GM23338 (cell line): ENCODE results near the gene TSR3. TPM values are rescaled to one million over a fixed set of nuclear protein-coding genes. Genes with fewer than 3 reads are reported as not detected.

ENCODE experiments used
- ATAC-seq: fragments of 200-7000 bp; cut with Tn5 transposase; 3 replicates; pipeline ENCODE4 v1.9.1; 2020
- DNase-seq: peaks from one replicate; pipeline ENCODE4 v3.0.0-alpha.2; 2015; ENCODE audit warnings: low spot score
- H2AFZ ChIP-seq: fragments of 200-600 bp; sonication (generic); 2 replicates; pipeline ENCODE4 v1.8.0; 2016; ENCODE audit warnings: antibody characterized with exemption, mild to moderate bottlenecking, moderate library complexity
- H3F3A ChIP-seq: fragments of 200-600 bp; sonication (generic); replicated peaks from 2 replicates; pipeline ENCODE4 v1.8.0; 2017; ENCODE audit warnings: antibody characterized with exemption, mixed run types, low read depth
- H3K27ac ChIP-seq: fragments of 200-600 bp; sonication (generic); 2 replicates; pipeline ENCODE4 v1.6.1; 2016; ENCODE audit warnings: low read depth
- H3K27me3 ChIP-seq: fragments of 200-600 bp; sonication (generic); 2 replicates; pipeline ENCODE4 v1.8.0; 2016; ENCODE audit warnings: mild to moderate bottlenecking, mixed run types, moderate library complexity; ENCODE audit not compliant: insufficient read depth
- H3K36me3 ChIP-seq: fragments of 200-600 bp; sonication (generic); 2 replicates; pipeline ENCODE4 v1.8.0; 2016; ENCODE audit warnings: mild to moderate bottlenecking; ENCODE audit not compliant: insufficient read depth
- H3K4me1 ChIP-seq: fragments of 200-600 bp; sonication (generic); 2 replicates; pipeline ENCODE4 v1.8.0; 2016; ENCODE audit warnings: mild to moderate bottlenecking, moderate library complexity; ENCODE audit not compliant: insufficient read depth
- H3K4me2 ChIP-seq: fragments of 200-600 bp; sonication (generic); 2 replicates; pipeline ENCODE4 v1.7.1; 2017; ENCODE audit warnings: mixed run types
- H3K4me3 ChIP-seq: fragments of 200-600 bp; sonication (generic); 2 replicates; pipeline ENCODE4 v1.6.1; 2016; ENCODE audit warnings: mixed run types
- H3K79me2 ChIP-seq: fragments of 200-600 bp; sonication (generic); replicated peaks from 2 replicates; pipeline ENCODE4 v1.8.0; 2017; ENCODE audit warnings: mild to moderate bottlenecking; ENCODE audit not compliant: insufficient read depth
- H3K9me2 ChIP-seq: fragments of 200-600 bp; sonication (generic); 2 replicates; pipeline ENCODE4 v1.8.0; 2017; ENCODE audit not compliant: insufficient read depth
- H4K20me1 ChIP-seq: fragments of 200-600 bp; sonication (generic); replicated peaks from 2 replicates; pipeline ENCODE4 v1.8.0; 2017; ENCODE audit warnings: mild to moderate bottlenecking; ENCODE audit not compliant: insufficient read depth
- H3K27ac Mint-ChIP-seq: 2 replicates; pipeline ENCODE4 v1.8.0; 2020; ENCODE audit warnings: inconsistent platforms, mild to moderate bottlenecking, moderate library complexity, mixed read lengths
- H3K27me3 Mint-ChIP-seq: 3 replicates; pipeline ENCODE4 v1.8.0; 2022; ENCODE audit warnings: low read depth, mild to moderate bottlenecking, moderate library complexity, mixed read lengths, inconsistent platforms; ENCODE audit not compliant: insufficient read depth, poor library complexity
- H3K36me3 Mint-ChIP-seq: 3 replicates; pipeline ENCODE4 v1.8.0; 2021; ENCODE audit warnings: low read depth, mild to moderate bottlenecking, inconsistent platforms, moderate library complexity, mixed read lengths
- H3K4me1 Mint-ChIP-seq: 3 replicates; pipeline ENCODE4 v1.8.0; 2020; ENCODE audit warnings: mild to moderate bottlenecking, inconsistent platforms, mixed read lengths
- H3K4me3 Mint-ChIP-seq: 3 replicates; pipeline ENCODE4 v1.8.0; 2021; ENCODE audit warnings: moderate library complexity, mild to moderate bottlenecking, inconsistent platforms, mixed read lengths
- H3K9me3 Mint-ChIP-seq: 3 replicates; pipeline ENCODE4 v1.8.0; 2020; ENCODE audit warnings: moderate library complexity, mild to moderate bottlenecking, inconsistent platforms, mixed read lengths
- CREB1 ChIP-seq: fragments of 250-450 bp; sonication (Bioruptor Pico); IDR thresholded peaks from 2 replicates; pipeline ENCODE4 v1.5.0; 2020; ENCODE audit warnings: low read depth, mild to moderate bottlenecking, moderate library complexity
- EZH2 ChIP-seq: fragments of 200-600 bp; sonication (generic); IDR thresholded peaks from one replicate; pipeline ENCODE4 v1.8.0; 2017; ENCODE audit warnings: antibody characterized with exemption, mild to moderate bottlenecking, low read depth; ENCODE audit not compliant: unreplicated experiment
- EZH2phosphoT487 ChIP-seq: fragments of 200-600 bp; sonication (generic); IDR thresholded peaks from one replicate; pipeline ENCODE4 v1.8.1; 2018; ENCODE audit warnings: antibody characterized with exemption; ENCODE audit not compliant: unreplicated experiment
- JUNB ChIP-seq: IDR thresholded peaks from one replicate; pipeline ENCODE4 v1.6.1; 2016; ENCODE audit warnings: antibody characterized with exemption; ENCODE audit not compliant: unreplicated experiment
- NANOG ChIP-seq: IDR thresholded peaks from 2 replicates; pipeline ENCODE4 v1.6.1; 2016; ENCODE audit warnings: antibody characterized with exemption, borderline replicate concordance
- POLR2AphosphoS5 ChIP-seq: IDR thresholded peaks from 2 replicates; pipeline ENCODE4 v1.6.1; 2016; ENCODE audit warnings: antibody characterized with exemption, low read depth
- STAT1 ChIP-seq: IDR thresholded peaks from one replicate; pipeline ENCODE4 v1.6.1; 2016; ENCODE audit warnings: antibody characterized with exemption; ENCODE audit not compliant: unreplicated experiment
- ZNF114 ChIP-seq: fragments of 250-450 bp; sonication (Bioruptor Pico); IDR thresholded peaks from 2 replicates; pipeline ENCODE4 v1.5.0; 2020; ENCODE audit warnings: mild to moderate bottlenecking, moderate library complexity
- ZNF331 ChIP-seq: fragments of 250-450 bp; sonication (Bioruptor Pico); IDR thresholded peaks from 2 replicates; pipeline ENCODE4 v1.5.0; 2020; ENCODE audit warnings: low read depth, mild to moderate bottlenecking, moderate library complexity
- polyA plus RNA-seq: library from polyadenylated mRNA; unstranded; fragments of >200 nt; fragmentation: Nextera tagmentation; extraction: Ambion mirVana; gene quantifications from 2 replicates; pipeline ENCODE4 v1.2.1, GENCODE V29; 2016
- total RNA-seq: library from RNA; depleted of rRNA; stranded (reverse); fragments of >200 nt; shearing (Covaris generic); gene quantifications from 2 replicates; pipeline ENCODE4 v1.2.3, GENCODE V29; 2014
- TF ChIP-seq, protein P1 (sequence below), 2 experiments: fragments of 200-600 bp in 1 of 2; sonication (generic) in 1 of 2; conservative IDR thresholded peaks; 2 replicates each; pipeline versions ENCODE4 v1.5.1 to v1.6.1; 2016 to 2017; ENCODE audit warnings: antibody characterized with exemption in 2 of 2, low read depth in 2 of 2, mild to moderate bottlenecking in 2 of 2, moderate library complexity in 1 of 2
- TF ChIP-seq, protein P2 (sequence below): fragments of 250-450 bp; sonication (Bioruptor Pico); IDR thresholded peaks from 2 replicates; pipeline ENCODE4 v1.5.0; 2020; ENCODE audit warnings: mild to moderate bottlenecking, moderate library complexity

Gene TSR3
- total and polyA plus RNA-seq, 2 experiments from 2014 or later = 58.5 to 97.3 TPM

DNA sequence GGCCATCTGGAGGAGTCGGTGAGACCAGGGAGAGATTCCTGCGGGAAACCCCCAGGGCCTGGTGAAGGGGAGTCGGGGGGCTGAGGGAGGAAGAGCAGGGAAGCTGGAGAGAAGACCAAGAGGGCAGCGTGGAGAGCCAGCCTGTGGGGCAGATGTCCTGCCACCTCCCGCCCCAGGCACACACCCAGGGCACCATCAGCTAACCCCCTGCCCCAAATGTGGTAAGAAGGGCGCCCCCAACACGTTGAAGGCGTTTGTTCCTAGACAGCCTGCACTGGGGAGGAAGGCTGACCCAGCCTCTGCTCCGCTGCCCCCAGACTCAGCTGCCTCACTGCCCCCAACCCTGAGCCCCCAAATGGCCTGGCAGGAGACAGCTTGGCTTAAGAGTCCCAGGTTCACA is 16.9 kb downstream of the TSR3 start:
- Histone ChIP-seq H4K20me1 (no peaks in the 10 kb centered on the region; the same call in 1 of the 2 replicates), H3K27ac (no peak overlapping the region), H3K4me3 (peak overlapping the region; percentile 72), H3K9me2 (no peaks in the 10 kb centered on the region), H3K27me3 (peaks cover 36% of the 10 kb centered on the region), H3K4me2 (peak overlapping the region; percentile 95), H3K4me1 (peaks cover 10% of the 10 kb centered on the region), H3F3A (0 out of 2 replicates have a peak, but pooled peaks cover 5% of the 10 kb centered on the region), H3K36me3 (no peaks in the 10 kb centered on the region), H2AFZ (no peak overlapping the region), H3K79me2 (no peaks in the 10 kb centered on the region)
- Mint-ChIP-seq H3K36me3 (no peaks in the 10 kb centered on the region), H3K4me1 (peaks cover 12% of the 10 kb centered on the region), H3K27me3 (peaks cover 33% of the 10 kb centered on the region), H3K9me3 (no peaks in the 10 kb centered on the region), H3K27ac (no peak overlapping the region), H3K4me3 (peak overlapping the region; percentile 44)
- TF ChIP-seq, protein P1, sequence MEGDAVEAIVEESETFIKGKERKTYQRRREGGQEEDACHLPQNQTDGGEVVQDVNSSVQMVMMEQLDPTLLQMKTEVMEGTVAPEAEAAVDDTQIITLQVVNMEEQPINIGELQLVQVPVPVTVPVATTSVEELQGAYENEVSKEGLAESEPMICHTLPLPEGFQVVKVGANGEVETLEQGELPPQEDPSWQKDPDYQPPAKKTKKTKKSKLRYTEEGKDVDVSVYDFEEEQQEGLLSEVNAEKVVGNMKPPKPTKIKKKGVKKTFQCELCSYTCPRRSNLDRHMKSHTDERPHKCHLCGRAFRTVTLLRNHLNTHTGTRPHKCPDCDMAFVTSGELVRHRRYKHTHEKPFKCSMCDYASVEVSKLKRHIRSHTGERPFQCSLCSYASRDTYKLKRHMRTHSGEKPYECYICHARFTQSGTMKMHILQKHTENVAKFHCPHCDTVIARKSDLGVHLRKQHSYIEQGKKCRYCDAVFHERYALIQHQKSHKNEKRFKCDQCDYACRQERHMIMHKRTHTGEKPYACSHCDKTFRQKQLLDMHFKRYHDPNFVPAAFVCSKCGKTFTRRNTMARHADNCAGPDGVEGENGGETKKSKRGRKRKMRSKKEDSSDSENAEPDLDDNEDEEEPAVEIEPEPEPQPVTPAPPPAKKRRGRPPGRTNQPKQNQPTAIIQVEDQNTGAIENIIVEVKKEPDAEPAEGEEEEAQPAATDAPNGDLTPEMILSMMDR (conservative IDR thresholded peaks at IDR 0.05; ENCODE audit: low read depth in 2 of 2) = peak in 1 of 2 experiments; percentile 36; a peak in 1 of 4 replicates
- TF ChIP-seq NANOG (no peak), ZNF331 (CRISPR knock-in tag) (no peak), JUNB (no peak), EZH2 (peak; percentile 37), ZNF114 (no peak)
- ATAC-seq (no peak), DNase-seq (no peak)

DNA sequence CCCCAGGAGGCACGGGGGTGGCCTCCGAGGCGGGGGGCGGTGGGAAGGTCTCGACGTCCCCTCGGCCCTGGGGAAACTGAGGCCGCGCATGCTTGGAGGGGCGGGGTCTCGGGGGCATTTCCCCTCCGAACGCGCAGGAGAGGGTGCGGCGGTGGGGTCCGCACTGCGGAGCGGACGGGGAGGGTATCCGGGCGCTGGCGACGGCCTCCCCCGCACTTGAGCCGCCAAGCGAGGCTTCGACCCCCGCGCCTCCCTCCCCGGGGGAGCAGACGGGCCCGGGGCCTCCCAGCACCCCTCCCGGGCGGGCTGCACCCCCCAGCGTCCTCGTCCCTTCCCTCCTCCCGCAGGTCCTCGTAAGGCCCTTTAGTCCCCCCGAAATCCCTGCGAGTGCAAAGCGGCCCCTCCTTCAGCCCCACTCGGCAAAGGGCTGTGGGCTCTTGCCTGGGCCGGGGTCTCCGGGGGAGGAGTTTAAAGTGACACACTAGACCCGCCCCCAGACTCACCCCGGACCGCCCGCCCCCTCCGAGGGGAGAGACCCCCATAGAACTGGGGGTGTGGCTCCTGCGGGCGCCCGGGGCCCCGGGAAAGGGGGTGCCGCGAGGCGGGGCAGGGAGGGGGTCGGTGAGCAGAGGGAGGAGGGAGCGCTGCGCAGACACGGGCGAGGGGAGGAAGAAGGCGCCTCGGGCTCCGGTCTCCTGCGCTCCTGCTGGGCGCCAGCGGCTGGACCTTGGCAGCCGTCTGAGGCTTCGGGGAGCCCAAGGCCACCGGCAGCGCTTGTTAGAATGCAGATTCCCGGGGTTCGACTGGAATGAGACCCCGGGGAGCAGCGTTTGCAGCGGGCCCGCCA is 17.6 kb downstream of the TSR3 start:
- Mint-ChIP-seq H3K36me3 (no peaks in the 10 kb centered on the region), H3K27me3 (peaks cover 33% of the 10 kb centered on the region), H3K9me3 (no peaks in the 10 kb centered on the region), H3K27ac (no peak overlapping the region), H3K4me1 (peaks cover 12% of the 10 kb centered on the region), H3K4me3 (peak overlapping the region; percentile 51)
- no peak overlapping the region for H3K27ac ChIP-seq
- DNase-seq (peak; percentile 59), ATAC-seq (peak; percentile 4)
- no peak overlapping the region for H2AFZ ChIP-seq
- H3K4me2 ChIP-seq = peak overlapping the region; percentile 95
- H3K36me3 ChIP-seq = no peaks in the 10 kb centered on the region
- H3K79me2 ChIP-seq = no peaks in the 10 kb centered on the region
- no peaks in the 10 kb centered on the region for H3K9me2 ChIP-seq
- H3K27me3 ChIP-seq = peaks cover 36% of the 10 kb centered on the region
- H4K20me1 ChIP-seq = no peaks in the 10 kb centered on the region; the same call in 1 of the 2 replicates
- 0 out of 2 replicates have a peak, but pooled peaks cover 5% of the 10 kb centered on the region for H3F3A ChIP-seq
- peaks cover 10% of the 10 kb centered on the region for H3K4me1 ChIP-seq
- H3K4me3 ChIP-seq = peak overlapping the region; percentile 72
- no peak for TF ChIP-seq EZH2
- TF ChIP-seq POLR2AphosphoS5 = no peak
- TF ChIP-seq ZNF114 = no peak
- TF ChIP-seq STAT1 = no peak
- TF ChIP-seq CREB1 (CRISPR knock-in tag) = no peak
- TF ChIP-seq NANOG = no peak
- no peak for TF ChIP-seq JUNB
- TF ChIP-seq, protein P2, sequence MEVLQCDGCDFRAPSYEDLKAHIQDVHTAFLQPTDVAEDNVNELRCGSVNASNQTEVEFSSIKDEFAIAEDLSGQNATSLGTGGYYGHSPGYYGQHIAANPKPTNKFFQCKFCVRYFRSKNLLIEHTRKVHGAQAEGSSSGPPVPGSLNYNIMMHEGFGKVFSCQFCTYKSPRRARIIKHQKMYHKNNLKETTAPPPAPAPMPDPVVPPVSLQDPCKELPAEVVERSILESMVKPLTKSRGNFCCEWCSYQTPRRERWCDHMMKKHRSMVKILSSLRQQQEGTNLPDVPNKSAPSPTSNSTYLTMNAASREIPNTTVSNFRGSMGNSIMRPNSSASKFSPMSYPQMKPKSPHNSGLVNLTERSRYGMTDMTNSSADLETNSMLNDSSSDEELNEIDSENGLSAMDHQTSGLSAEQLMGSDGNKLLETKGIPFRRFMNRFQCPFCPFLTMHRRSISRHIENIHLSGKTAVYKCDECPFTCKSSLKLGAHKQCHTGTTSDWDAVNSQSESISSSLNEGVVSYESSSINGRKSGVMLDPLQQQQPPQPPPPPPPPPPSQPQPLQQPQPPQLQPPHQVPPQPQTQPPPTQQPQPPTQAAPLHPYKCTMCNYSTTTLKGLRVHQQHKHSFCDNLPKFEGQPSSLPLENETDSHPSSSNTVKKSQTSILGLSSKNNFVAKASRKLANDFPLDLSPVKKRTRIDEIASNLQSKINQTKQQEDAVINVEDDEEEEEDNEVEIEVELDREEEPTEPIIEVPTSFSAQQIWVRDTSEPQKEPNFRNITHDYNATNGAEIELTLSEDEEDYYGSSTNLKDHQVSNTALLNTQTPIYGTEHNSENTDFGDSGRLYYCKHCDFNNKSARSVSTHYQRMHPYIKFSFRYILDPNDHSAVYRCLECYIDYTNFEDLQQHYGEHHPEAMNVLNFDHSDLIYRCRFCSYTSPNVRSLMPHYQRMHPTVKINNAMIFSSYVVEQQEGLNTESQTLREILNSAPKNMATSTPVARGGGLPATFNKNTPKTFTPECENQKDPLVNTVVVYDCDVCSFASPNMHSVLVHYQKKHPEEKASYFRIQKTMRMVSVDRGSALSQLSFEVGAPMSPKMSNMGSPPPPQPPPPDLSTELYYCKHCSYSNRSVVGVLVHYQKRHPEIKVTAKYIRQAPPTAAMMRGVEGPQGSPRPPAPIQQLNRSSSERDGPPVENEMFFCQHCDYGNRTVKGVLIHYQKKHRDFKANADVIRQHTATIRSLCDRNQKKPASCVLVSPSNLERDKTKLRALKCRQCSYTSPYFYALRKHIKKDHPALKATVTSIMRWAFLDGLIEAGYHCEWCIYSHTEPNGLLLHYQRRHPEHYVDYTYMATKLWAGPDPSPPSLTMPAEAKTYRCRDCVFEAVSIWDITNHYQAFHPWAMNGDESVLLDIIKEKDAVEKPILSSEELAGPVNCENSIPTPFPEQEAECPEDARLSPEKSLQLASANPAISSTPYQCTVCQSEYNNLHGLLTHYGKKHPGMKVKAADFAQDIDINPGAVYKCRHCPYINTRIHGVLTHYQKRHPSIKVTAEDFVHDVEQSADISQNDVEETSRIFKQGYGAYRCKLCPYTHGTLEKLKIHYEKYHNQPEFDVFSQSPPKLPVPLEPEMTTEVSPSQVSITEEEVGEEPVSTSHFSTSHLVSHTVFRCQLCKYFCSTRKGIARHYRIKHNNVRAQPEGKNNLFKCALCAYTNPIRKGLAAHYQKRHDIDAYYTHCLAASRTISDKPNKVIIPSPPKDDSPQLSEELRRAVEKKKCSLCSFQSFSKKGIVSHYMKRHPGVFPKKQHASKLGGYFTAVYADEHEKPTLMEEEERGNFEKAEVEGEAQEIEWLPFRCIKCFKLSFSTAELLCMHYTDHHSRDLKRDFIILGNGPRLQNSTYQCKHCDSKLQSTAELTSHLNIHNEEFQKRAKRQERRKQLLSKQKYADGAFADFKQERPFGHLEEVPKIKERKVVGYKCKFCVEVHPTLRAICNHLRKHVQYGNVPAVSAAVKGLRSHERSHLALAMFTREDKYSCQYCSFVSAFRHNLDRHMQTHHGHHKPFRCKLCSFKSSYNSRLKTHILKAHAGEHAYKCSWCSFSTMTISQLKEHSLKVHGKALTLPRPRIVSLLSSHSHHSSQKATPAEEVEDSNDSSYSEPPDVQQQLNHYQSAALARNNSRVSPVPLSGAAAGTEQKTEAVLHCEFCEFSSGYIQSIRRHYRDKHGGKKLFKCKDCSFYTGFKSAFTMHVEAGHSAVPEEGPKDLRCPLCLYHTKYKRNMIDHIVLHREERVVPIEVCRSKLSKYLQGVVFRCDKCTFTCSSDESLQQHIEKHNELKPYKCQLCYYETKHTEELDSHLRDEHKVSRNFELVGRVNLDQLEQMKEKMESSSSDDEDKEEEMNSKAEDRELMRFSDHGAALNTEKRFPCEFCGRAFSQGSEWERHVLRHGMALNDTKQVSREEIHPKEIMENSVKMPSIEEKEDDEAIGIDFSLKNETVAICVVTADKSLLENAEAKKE (CRISPR knock-in tag) = no peak
- no peak for TF ChIP-seq EZH2phosphoT487
- TF ChIP-seq ZNF331 (CRISPR knock-in tag) = no peak
